GM21367 (cell line): ENCODE data around the gene BMAL1.

ENCODE experiments used
- ATAC-seq: cut with Tn5 transposase; IDR thresholded peaks from one replicate; pipeline ENCODE4 v1.9.1; 2021; ENCODE audit not compliant: unreplicated experiment

Gene BMAL1

GRCh38 chr11:13339195-13340153 lies 61.9 kb downstream of the BMAL1 start:
- ATAC-seq, result no peak

- ATAC-seq, result no peak
These were observed 63.4 kb downstream of the BMAL1 start for GRCh38 chr11:13341026-13341425.

GRCh38 chr11:13343067-13343466 lies 65.5 kb downstream of the BMAL1 start:
- ATAC-seq, result peak; percentile 41

- peak; percentile 49 for ATAC-seq
These were observed 66.5 kb downstream of the BMAL1 start for GRCh38 chr11:13343931-13344717.

GRCh38 chr11:13344818-13345217 lies 67.2 kb downstream of the BMAL1 start:
- ATAC-seq, result no peak

GRCh38 chr11:13346470-13346869 lies 68.9 kb downstream of the BMAL1 start:
- ATAC-seq, result no peak

- ATAC-seq, result no peak
These were observed 70.3 kb downstream of the BMAL1 start for GRCh38 chr11:13347901-13348300.

GRCh38 chr11:13348305-13348704 lies 70.7 kb downstream of the BMAL1 start:
- ATAC-seq, result no peak

- no peak for ATAC-seq
These were observed 71.5 kb downstream of the BMAL1 start for GRCh38 chr11:13349046-13349445.

GRCh38 chr11:13349581-13349980 lies 72.0 kb downstream of the BMAL1 start:
- ATAC-seq, result no peak

- no peak for ATAC-seq
These were observed 75.1 kb downstream of the BMAL1 start for GRCh38 chr11:13352711-13353110.

GRCh38 chr11:13354335-13354734 lies 76.7 kb downstream of the BMAL1 start:
- ATAC-seq, result no peak

GRCh38 chr11:13355191-13355590 lies 77.6 kb downstream of the BMAL1 start:
- ATAC-seq, result no peak

GRCh38 chr11:13357232-13357631 lies 79.6 kb downstream of the BMAL1 start:
- ATAC-seq, result no peak

GRCh38 chr11:13358596-13359270 lies 81.1 kb downstream of the BMAL1 start:
- no peak for ATAC-seq

- ATAC-seq, result no peak
These were observed 85.1 kb downstream of the BMAL1 start for GRCh38 chr11:13362596-13363109.

GRCh38 chr11:13364388-13364787 lies 86.8 kb downstream of the BMAL1 start:
- ATAC-seq, result no peak

GRCh38 chr11:13366266-13367026 lies 88.9 kb downstream of the BMAL1 start:
- ATAC-seq, result no peak

GRCh38 chr11:13367115-13367514 lies 89.5 kb downstream of the BMAL1 start:
- no peak for ATAC-seq

GRCh38 chr11:13368041-13368446 lies 90.5 kb downstream of the BMAL1 start:
- no peak for ATAC-seq
